SK-N-SH (cell line): ENCODE measurements around the gene CMPK1. TPM values are rescaled to one million over a fixed set of nuclear protein-coding genes. Genes with fewer than 3 reads are reported as not detected.

Source experiments
- CTCF ChIA-PET: fragments of 300-600, 350-600 bp; formaldehyde crosslinking; extraction: SDS; loops from one replicate; lab custom pipeline; 2021; lab: Yijun Ruan, JAX
- POLR2A ChIA-PET: fragments of 350-600 bp; sonication (Branson Sonifier 250); formaldehyde crosslinking; extraction: SDS; loops from one replicate; lab custom pipeline; 2020; ENCODE audit warnings: antibody characterized with exemption, inconsistent platforms; lab: Yijun Ruan, JAX
- DNase-seq: peaks from one replicate; pipeline ENCODE4 v3.0.0; 2012
- H2AFZ ChIP-seq: fragments of 200-600 bp; sonication (generic); 2 replicates; pipeline ENCODE4 v1.8.1; 2016; ENCODE audit warnings: antibody characterized with exemption, mild to moderate bottlenecking, low read depth
- H3F3A ChIP-seq: fragments of 200-600 bp; sonication (generic); replicated peaks from 2 replicates; pipeline ENCODE3; 2016; ENCODE audit warnings: antibody characterized with exemption, mild to moderate bottlenecking; ENCODE audit not compliant: insufficient read depth
- H3K27ac ChIP-seq, 2 experiments: fragments of 200-500 bp in 1 of 2; fragments of 200-600 bp in 1 of 2; sonication (Bioruptor generic) in 1 of 2; sonication (generic), shearing (Covaris generic) in 1 of 2; 2 replicates each; pipeline versions ENCODE4 v1.5.1 to v1.6.1; 2014 to 2016; ENCODE audit warnings: low read depth in 2 of 2, inconsistent platforms in 1 of 2, low read length in 1 of 2, mild to moderate bottlenecking in 1 of 2, mixed read lengths in 1 of 2
- H3K27me3 ChIP-seq: fragments of 200-600 bp; sonication (generic), shearing (Covaris generic); 2 replicates; pipeline ENCODE4 v1.6.1; 2016; ENCODE audit warnings: mixed run types; ENCODE audit not compliant: insufficient read depth
- H3K36me3 ChIP-seq, 2 experiments: fragments of 200-500 bp in 1 of 2; fragments of 200-600 bp in 1 of 2; sonication (Bioruptor generic) in 1 of 2; sonication (generic) in 1 of 2; replicated peaks in 1 of 2; 2 replicates each; pipeline versions ENCODE3 to v1.5.1; 2014 to 2016; ENCODE audit warnings: low read length in 1 of 2, mild to moderate bottlenecking in 1 of 2; ENCODE audit not compliant: insufficient read depth in 2 of 2, control insufficient read depth in 1 of 2
- H3K4me1 ChIP-seq, 2 experiments: fragments of 200-500 bp in 1 of 2; fragments of 200-600 bp in 1 of 2; sonication (Bioruptor generic) in 1 of 2; sonication (generic), shearing (Covaris generic) in 1 of 2; 2 replicates each; pipeline versions ENCODE4 v1.5.1 to v1.6.1; 2014 to 2016; ENCODE audit warnings: low read depth in 1 of 2, low read length in 1 of 2, mixed run types in 1 of 2; ENCODE audit not compliant: insufficient read depth in 2 of 2, control insufficient read depth in 1 of 2
- H3K4me2 ChIP-seq: fragments of 200-600 bp; sonication (generic), shearing (Covaris generic); 2 replicates; pipeline ENCODE4 v1.6.1; 2017; ENCODE audit warnings: mixed run types
- H3K4me3 ChIP-seq, 2 experiments: fragments of 200-500 bp in 1 of 2; fragments of 200-600 bp in 1 of 2; sonication (Bioruptor generic) in 1 of 2; sonication (generic), shearing (Covaris generic) in 1 of 2; 2 replicates each; pipeline versions ENCODE4 v1.5.1 to v1.8.1; 2014 to 2016; ENCODE audit warnings: low read depth in 2 of 2, inconsistent platforms in 1 of 2, low read length in 1 of 2, mild to moderate bottlenecking in 1 of 2, mixed read lengths in 1 of 2, moderate library complexity in 1 of 2
- H3K79me2 ChIP-seq: fragments of 200-600 bp; sonication (generic); 2 replicates; pipeline ENCODE4 v1.8.1; 2017; ENCODE audit warnings: mild to moderate bottlenecking; ENCODE audit not compliant: insufficient read depth
- H3K9ac ChIP-seq: fragments of 200-600 bp; sonication (generic); 2 replicates; pipeline ENCODE4 v1.6.1; 2017; ENCODE audit warnings: mixed run types
- H3K9me2 ChIP-seq: fragments of 200-600 bp; sonication (generic); 2 replicates; pipeline ENCODE4 v1.6.1; 2017; ENCODE audit warnings: mixed run types
- H3K9me3 ChIP-seq: fragments of 200-600 bp; sonication (generic); 2 replicates; pipeline ENCODE4 v1.6.1; 2017; ENCODE audit warnings: mixed run types, mild to moderate bottlenecking, moderate library complexity
- H4K20me1 ChIP-seq: fragments of 200-600 bp; sonication (generic); 2 replicates; pipeline ENCODE4 v1.6.1; 2017; ENCODE audit warnings: mild to moderate bottlenecking, mixed run types; ENCODE audit not compliant: insufficient read depth
- CHD2 ChIP-seq: fragments of 150-350 bp; IDR thresholded peaks from 2 replicates; pipeline ENCODE4 v1.6.1; 2018; ENCODE audit warnings: low read length; ENCODE audit not compliant: partially characterized antibody
- FOSL2 ChIP-seq: IDR thresholded peaks from 2 replicates; pipeline ENCODE4 v1.4.0; 2012; ENCODE audit warnings: low read depth, mild to moderate bottlenecking, moderate library complexity, borderline replicate concordance
- FOXJ3 ChIP-seq: sonication (generic); formaldehyde crosslinking; IDR thresholded peaks from 2 replicates; pipeline ENCODE4 v1.5.1; 2020; ENCODE audit warnings: mild to moderate bottlenecking, missing genetic modification reagents
- GATA2 ChIP-seq: sonication (generic); formaldehyde crosslinking; IDR thresholded peaks from 2 replicates; pipeline ENCODE4 v1.5.0; 2020; ENCODE audit warnings: mild to moderate bottlenecking, missing genetic modification reagents
- IRF3 ChIP-seq: fragments of 150-350 bp; IDR thresholded peaks from 2 replicates; pipeline ENCODE4 v1.6.1; 2016; ENCODE audit warnings: mild to moderate bottlenecking, low read depth, low read length
- JUND ChIP-seq: IDR thresholded peaks from 2 replicates; pipeline ENCODE4 v1.4.0; 2012
- MXI1 ChIP-seq: IDR thresholded peaks from 2 replicates; pipeline ENCODE4 v1.6.1; 2012; ENCODE audit warnings: mild to moderate bottlenecking, low read depth, low read length, improper control_type of control experiment
- NRF1 ChIP-seq: IDR thresholded peaks from 2 replicates; pipeline ENCODE4 v1.6.1; 2012; ENCODE audit warnings: low read depth, mild to moderate bottlenecking, low read length
- POLR2AphosphoS5 ChIP-seq: IDR thresholded peaks from 2 replicates; pipeline ENCODE4 v1.6.1; 2012; ENCODE audit warnings: low read depth, low read length
- RCOR1 ChIP-seq: fragments of 150-350 bp; IDR thresholded peaks from 2 replicates; pipeline ENCODE4 v1.6.1; 2017; ENCODE audit warnings: antibody characterized with exemption, low read length
- RXRA ChIP-seq: IDR thresholded peaks from 2 replicates; pipeline ENCODE4 v1.4.0; 2012; ENCODE audit warnings: low read depth, mild to moderate bottlenecking, borderline replicate concordance
- SMC3 ChIP-seq: IDR thresholded peaks from 2 replicates; pipeline ENCODE4 v1.6.1; 2012; ENCODE audit warnings: low read depth, low read length, improper control_type of control experiment
- TAF1 ChIP-seq: IDR thresholded peaks from 2 replicates; pipeline ENCODE4 v1.6.1; 2012; ENCODE audit warnings: low read depth, mild to moderate bottlenecking, low read length, moderate library complexity, borderline replicate concordance
- TCF12 ChIP-seq: IDR thresholded peaks from 2 replicates; pipeline ENCODE4 v1.4.0; 2012
- YY1 ChIP-seq: IDR thresholded peaks from 2 replicates; pipeline ENCODE4 v1.4.0; 2012; ENCODE audit warnings: low read depth, mild to moderate bottlenecking
- WGBS: methylation state at CpG from one replicate; pipeline ENCODE4 v1.1.6; 2017; ENCODE audit warnings: low lambda C conversion rate; 5-methylcytosine and 5-hydroxymethylcytosine counted together
- polyA plus RNA-seq, 3 experiments: library from polyadenylated mRNA; depleted of rRNA; stranded (reverse); fragments of >200 nt; gene quantifications; 2 replicates each; pipeline ENCODE4 v1.2.3, GENCODE V29; 2012
- TF ChIP-seq, protein P1 (sequence below): IDR thresholded peaks from 2 replicates; pipeline ENCODE4 v1.6.1; 2012; ENCODE audit warnings: mild to moderate bottlenecking, low read depth, low read length, moderate library complexity

CMPK1 gene
- polyA plus RNA-seq, 1 of the 3 experiments (the other 2 are of a cell fraction), result 17.5 TPM

- ChIA-PET CTCF (interaction anchor here (1.2 to 1.4 kb wide), 3 partner anchors 52 to 358 kb away, joined by 3 to 5 read pairs (median 3); no protein-coding TSS in a partner anchor), POLR2A (no interaction called here)
- no peak overlapping the region for H2AFZ ChIP-seq
- DNase-seq, result no peak
- H3K36me3 ChIP-seq, result peaks cover 48 to 49% of the 10 kb centered on the region in 2 experiments
- H3K9me3 ChIP-seq, result no peaks in the 10 kb centered on the region
- no peaks in the 10 kb centered on the region for H3K27me3 ChIP-seq
- 99% methylated on average over 5 of the region's 5 CpGs for whole genome bisulfite sequencing
- no peaks in the 10 kb centered on the region for H3F3A ChIP-seq
- no peaks in the 10 kb centered on the region for H4K20me1 ChIP-seq
- no peak overlapping the region for H3K27ac ChIP-seq
- TF ChIP-seq FOSL2 (no peak), CHD2 (no peak), YY1 (no peak), TAF1 (no peak), GATA2 (CRISPR knock-in tag) (no peak), SMC3 (no peak), MXI1 (no peak), IRF3 (no peak), POLR2AphosphoS5 (no peak)
- H3K4me2 ChIP-seq, result no peak overlapping the region
- no peaks in the 10 kb centered on the region for H3K79me2 ChIP-seq
- no peak overlapping the region for H3K9ac ChIP-seq
- no peaks in the 10 kb centered on the region for H3K9me2 ChIP-seq
- no peaks in the 10 kb centered on the region for H3K4me1 ChIP-seq
- no peak overlapping the region for H3K4me3 ChIP-seq
Measured at GRCh38 chr1:47380699-47381098, 47.1 kb downstream of the CMPK1 start.

- TF ChIP-seq FOXJ3 (CRISPR knock-in tag) (no peak), NRF1 (no peak), RXRA (no peak), SMC3 (no peak), CHD2 (no peak), RCOR1 (no peak), JUND (no peak), TCF12 (no peak)
- TF ChIP-seq, protein P1, sequence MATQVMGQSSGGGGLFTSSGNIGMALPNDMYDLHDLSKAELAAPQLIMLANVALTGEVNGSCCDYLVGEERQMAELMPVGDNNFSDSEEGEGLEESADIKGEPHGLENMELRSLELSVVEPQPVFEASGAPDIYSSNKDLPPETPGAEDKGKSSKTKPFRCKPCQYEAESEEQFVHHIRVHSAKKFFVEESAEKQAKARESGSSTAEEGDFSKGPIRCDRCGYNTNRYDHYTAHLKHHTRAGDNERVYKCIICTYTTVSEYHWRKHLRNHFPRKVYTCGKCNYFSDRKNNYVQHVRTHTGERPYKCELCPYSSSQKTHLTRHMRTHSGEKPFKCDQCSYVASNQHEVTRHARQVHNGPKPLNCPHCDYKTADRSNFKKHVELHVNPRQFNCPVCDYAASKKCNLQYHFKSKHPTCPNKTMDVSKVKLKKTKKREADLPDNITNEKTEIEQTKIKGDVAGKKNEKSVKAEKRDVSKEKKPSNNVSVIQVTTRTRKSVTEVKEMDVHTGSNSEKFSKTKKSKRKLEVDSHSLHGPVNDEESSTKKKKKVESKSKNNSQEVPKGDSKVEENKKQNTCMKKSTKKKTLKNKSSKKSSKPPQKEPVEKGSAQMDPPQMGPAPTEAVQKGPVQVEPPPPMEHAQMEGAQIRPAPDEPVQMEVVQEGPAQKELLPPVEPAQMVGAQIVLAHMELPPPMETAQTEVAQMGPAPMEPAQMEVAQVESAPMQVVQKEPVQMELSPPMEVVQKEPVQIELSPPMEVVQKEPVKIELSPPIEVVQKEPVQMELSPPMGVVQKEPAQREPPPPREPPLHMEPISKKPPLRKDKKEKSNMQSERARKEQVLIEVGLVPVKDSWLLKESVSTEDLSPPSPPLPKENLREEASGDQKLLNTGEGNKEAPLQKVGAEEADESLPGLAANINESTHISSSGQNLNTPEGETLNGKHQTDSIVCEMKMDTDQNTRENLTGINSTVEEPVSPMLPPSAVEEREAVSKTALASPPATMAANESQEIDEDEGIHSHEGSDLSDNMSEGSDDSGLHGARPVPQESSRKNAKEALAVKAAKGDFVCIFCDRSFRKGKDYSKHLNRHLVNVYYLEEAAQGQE, result no peak
- Histone ChIP-seq H3K9me3 (no peaks in the 10 kb centered on the region), H3K4me3 (no peak overlapping the region), H3K9me2 (no peaks in the 10 kb centered on the region), H4K20me1 (no peaks in the 10 kb centered on the region), H3K36me3 (peaks cover 36 to 38% of the 10 kb centered on the region in 2 experiments), H3F3A (no peaks in the 10 kb centered on the region), H3K79me2 (no peaks in the 10 kb centered on the region), H3K27me3 (no peaks in the 10 kb centered on the region), H3K27ac (no peak overlapping the region), H3K4me2 (no peak overlapping the region), H2AFZ (no peak overlapping the region), H3K4me1 (no peaks in the 10 kb centered on the region), H3K9ac (no peak overlapping the region)
- no peak for DNase-seq
- 97% methylated on average over 3 of the region's 3 CpGs for WGBS
- ChIA-PET CTCF (interaction anchor here (1.1 to 2.2 kb wide), 2 partner anchors 342 to 343 kb away, joined by 3 to 8 read pairs; no protein-coding TSS in a partner anchor), POLR2A (no interaction called here)
Measured at GRCh38 chr1:47382399-47382983, 48.9 kb downstream of the CMPK1 start.
